Measurements from ENCODE around the gene SLC25A6.
"Not testable (repeated sequence)": the region's sequence is repeated elsewhere in the genome, so short reads cannot be mapped to it uniquely, and the experiment has no call there.

The SLC25A6 gene

DNA sequence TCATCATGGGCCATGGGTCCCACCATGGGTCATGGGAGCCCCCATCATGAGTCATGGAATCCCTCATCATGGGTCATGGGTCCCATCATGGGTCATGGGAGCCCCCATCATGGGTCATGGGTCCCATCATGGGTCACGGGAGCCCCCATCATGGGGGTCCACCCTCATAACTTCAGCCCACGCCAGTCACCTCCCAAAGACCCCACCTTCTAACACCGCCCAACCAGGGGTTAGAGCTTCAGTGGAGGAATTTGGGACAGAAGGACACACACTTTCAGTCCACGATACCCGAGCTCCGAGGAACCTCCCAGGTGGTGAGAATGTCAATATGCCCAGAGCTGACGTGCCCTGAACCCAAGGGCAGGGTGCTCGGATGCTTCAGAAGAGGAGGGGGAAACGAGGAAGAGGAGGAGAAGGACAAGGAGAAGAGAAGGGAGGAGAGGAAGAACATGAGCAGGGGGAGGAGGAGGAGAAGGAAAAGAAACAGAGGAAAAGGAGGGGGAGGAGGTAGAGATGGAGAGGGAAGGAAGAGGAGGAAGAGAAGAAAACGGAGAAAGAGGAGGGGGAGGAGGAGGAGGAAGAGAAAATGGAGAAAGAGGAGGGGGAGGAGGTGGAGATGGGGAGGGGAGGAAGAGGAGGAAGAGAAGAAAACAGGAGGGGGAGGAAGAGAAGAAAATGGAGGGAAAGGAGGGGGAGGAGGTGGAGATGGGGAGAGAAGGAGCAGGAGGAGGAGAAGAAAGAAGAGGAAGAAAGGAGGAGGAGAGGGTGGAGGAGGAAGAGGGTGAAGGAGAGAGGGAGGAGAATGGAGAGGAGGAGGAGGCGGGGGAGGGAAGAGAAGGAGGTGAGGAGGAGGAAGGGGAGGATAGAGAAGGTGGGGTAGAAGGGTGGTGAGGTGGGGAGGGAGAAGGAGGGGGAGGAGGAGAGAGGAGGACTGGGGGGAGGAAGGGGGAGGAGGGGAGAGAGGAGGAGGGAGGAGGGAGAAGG is 37.6 kb downstream of the SLC25A6 start:
- DNase-seq (ENCODE audit: extremely low read depth, low read depth), result no peak
- no peak overlapping the region for H3K4me3 ChIP-seq (replicated peaks; ENCODE audit: low read depth, low read length)
- TF ChIP-seq CTCF (IDR thresholded peaks at IDR 0.05; ENCODE audit: low read depth, low read length, missing control alignments), result no peak

GRCh38 chrX:1351981-1352714 is 39.8 kb downstream of the SLC25A6 start:
- TF ChIP-seq CTCF (IDR thresholded peaks at IDR 0.05; ENCODE audit: low read depth, low read length, missing control alignments), result no peak
- H3K4me3 ChIP-seq (replicated peaks; ENCODE audit: low read depth, low read length), result no peak overlapping the region
- no peak for DNase-seq (ENCODE audit: extremely low read depth, low read depth)

DNA sequence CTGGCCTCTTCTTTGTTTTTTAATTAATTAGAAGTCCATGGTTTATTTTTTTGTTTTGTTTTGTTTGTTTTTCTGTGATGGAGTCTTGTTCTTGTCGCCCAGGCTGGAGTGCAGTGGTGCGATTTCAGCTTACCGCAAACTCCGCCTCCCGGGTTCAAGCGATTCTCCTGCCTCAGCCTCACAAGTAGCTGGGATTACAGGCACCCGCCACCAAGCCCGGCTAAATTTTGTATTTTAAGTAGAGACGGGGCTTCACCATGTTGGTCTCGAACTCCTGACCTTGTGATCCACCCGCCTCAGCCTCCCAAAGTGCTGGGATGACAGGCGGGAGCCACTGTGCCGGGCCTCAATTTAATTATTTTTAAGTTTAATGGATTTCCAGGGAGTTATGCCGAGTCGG is 42.3 kb downstream of the SLC25A6 start:
- DNase-seq (ENCODE audit: extremely low read depth, low read depth); H3K4me3 ChIP-seq (replicated peaks; ENCODE audit: low read depth, low read length): not testable (repeated sequence)

DNA sequence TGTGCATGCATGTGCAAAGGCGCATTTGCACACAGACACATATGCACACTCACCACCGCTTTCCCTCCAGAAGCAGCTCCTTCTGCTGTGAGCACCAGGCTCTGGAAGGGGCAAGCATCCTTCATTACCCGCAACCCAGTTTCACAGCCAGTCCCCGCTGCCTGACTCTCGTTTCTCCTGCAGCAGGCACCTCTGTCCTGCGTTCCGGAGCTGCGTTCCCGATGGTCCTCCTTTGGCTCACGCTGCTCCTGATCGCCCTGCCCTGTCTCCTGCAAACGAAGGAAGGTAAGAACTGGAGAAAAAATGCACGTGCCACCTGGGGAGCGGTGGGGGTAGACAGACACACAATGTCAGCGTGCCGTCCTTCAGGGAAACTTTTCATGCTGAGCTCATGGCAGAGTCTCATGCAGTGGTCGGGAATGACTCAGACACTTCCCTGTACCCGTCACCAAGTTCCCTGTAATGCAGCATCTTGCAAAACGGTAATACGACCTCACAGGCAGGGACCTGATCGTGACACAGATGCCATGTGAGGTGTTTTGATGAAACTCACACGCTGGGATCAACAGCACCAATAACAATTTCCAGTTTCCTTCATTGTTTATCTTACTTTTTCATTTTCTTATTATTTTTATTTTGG is 50.2 kb downstream of the SLC25A6 start:
- no peak for TF ChIP-seq CTCF (IDR thresholded peaks at IDR 0.05; ENCODE audit: low read depth, low read length, missing control alignments)
- no peak overlapping the region for H3K4me3 ChIP-seq (replicated peaks; ENCODE audit: low read depth, low read length)
- no peak for DNase-seq (ENCODE audit: extremely low read depth, low read depth)

DNA sequence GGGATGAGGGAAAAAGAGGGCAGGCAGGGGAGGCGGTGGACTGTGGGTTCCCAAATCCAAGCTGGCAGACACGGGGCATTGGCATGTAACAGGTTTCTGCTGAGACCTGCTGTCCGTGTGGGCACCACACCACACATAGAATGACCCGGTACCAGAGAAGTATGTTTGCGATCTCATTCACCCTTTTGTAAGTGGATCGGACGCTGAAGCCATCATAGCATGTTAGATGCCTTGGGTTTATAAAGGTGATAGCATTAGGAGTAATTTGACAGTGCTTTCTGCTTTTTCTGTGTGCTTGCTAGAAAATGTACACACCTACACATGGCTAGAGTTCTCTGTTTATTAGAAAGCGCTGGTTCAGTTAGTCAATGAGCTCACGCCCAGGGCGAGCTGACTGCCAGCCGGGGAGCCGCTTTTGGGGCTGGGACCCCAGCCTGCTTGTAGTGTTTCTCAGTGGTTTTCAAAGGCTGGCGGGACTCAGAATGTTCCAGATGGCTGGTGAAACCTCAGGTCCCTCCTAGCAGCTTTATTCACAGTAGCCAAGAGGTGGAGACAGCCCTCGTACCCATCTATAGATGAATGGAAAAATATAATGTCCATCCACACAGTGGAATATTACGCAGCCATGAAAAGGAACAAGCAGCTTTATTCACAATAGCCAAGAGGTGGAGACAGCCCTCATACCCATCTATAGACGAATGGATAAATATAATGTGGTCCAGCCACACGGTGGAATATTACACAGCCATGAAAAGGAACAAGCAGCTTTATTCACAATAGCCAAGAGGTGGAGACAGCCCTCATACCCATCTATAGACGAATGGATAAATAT is 54.7 kb downstream of the SLC25A6 start:
- DNase-seq (ENCODE audit: extremely low read depth, low read depth), result no peak
- H3K4me3 ChIP-seq (replicated peaks; ENCODE audit: low read depth, low read length), result peak overlapping the region; percentile 26
- no peak for TF ChIP-seq CTCF (IDR thresholded peaks at IDR 0.05; ENCODE audit: low read depth, low read length, missing control alignments)

GRCh38 chrX:1336331-1336943 is 55.5 kb downstream of the SLC25A6 start, which contains the start of gene IL3RA:
Gene IL3RA, plus strand, starts transcription at chrX:1336785. Its CDS starts 4,981 bp downstream, at chrX:1341766.
- H3K4me3 ChIP-seq (replicated peaks; ENCODE audit: low read depth, low read length), result peak within 1 kb of the TSS; percentile 26
- no peak for DNase-seq (ENCODE audit: extremely low read depth, low read depth)
- no peak for TF ChIP-seq CTCF (IDR thresholded peaks at IDR 0.05; ENCODE audit: low read depth, low read length, missing control alignments)

All from HFF-Myc (cell line).